H1 (cell line): ENCODE data around the gene APC2. TPM values are rescaled to one million over a fixed set of nuclear protein-coding genes. Genes with fewer than 3 reads are reported as not detected.

Experiments used
- CTCF ChIA-PET: fragments of 300-600 bp; sonication (Branson Sonifier 250); formaldehyde crosslinking; loops from one replicate; lab custom pipeline; 2021; ENCODE audit not compliant: partially characterized antibody; lab: Charles Lee
- POLR2A ChIA-PET: fragments of 300-600 bp; sonication (Branson Sonifier 250); formaldehyde crosslinking; loops from one replicate; lab custom pipeline; 2021; ENCODE audit warnings: inconsistent platforms; ENCODE audit not compliant: partially characterized antibody; lab: Charles Lee
- DNase-seq, 2 experiments: peaks; one replicate each; pipeline versions ENCODE4 v3.0.0 to v3.0.0-alpha.2; 2010 to 2022; ENCODE audit warnings: low spot score in 2 of 2, low read depth in 1 of 2, mixed read lengths in 1 of 2
- FAIRE-seq: peaks from 2 replicates; lab custom pipeline; 2011; peaks lifted over from hg19 to GRCh38; lab: Jason Lieb, UNC
- H2AFZ ChIP-seq: 2 replicates; pipeline ENCODE4 v1.8.1; 2012; ENCODE audit warnings: low read length, inconsistent platforms
- H2AK5ac ChIP-seq: 2 replicates; pipeline ENCODE4 v1.6.1; 2013; ENCODE audit warnings: low read depth, low read length
- H2BK120ac ChIP-seq: replicated peaks from 2 replicates; pipeline ENCODE3; 2013; ENCODE audit warnings: low read depth, low read length, inconsistent platforms
- H2BK12ac ChIP-seq: 2 replicates; pipeline ENCODE4 v1.6.1; 2013; ENCODE audit warnings: low read depth, low read length
- H2BK15ac ChIP-seq: 2 replicates; pipeline ENCODE4 v1.6.1; 2013; ENCODE audit warnings: low read length
- H2BK20ac ChIP-seq: 2 replicates; pipeline ENCODE4 v1.6.1; 2013; ENCODE audit warnings: low read length
- H2BK5ac ChIP-seq: 2 replicates; pipeline ENCODE4 v1.6.1; 2013; ENCODE audit warnings: low read depth, low read length
- H3K14ac ChIP-seq: 2 replicates; pipeline ENCODE4 v1.6.1; 2013; ENCODE audit warnings: inconsistent platforms; ENCODE audit not compliant: insufficient read length
- H3K18ac ChIP-seq: 2 replicates; pipeline ENCODE4 v1.6.1; 2013; ENCODE audit warnings: low read length; ENCODE audit errors: extremely low read depth
- H3K23ac ChIP-seq: 2 replicates; pipeline ENCODE4 v1.6.1; 2013; ENCODE audit warnings: inconsistent platforms; ENCODE audit not compliant: insufficient read length
- H3K23me2 ChIP-seq: 2 replicates; pipeline ENCODE4 v1.6.1; 2013; ENCODE audit warnings: low read depth, low read length
- H3K27ac ChIP-seq: 2 replicates; pipeline ENCODE4 v1.6.1; 2011; ENCODE audit warnings: low read depth, low read length, inconsistent platforms
- H3K27me3 ChIP-seq, 4 experiments: replicated peaks in 1 of 4; 1 replicate in 1 of 4; 2 replicates in 3 of 4; pipeline versions ENCODE4 v1.6.1 to v1.8.1; 2011 to 2013; ENCODE audit warnings: low read length in 3 of 4, mild to moderate bottlenecking in 3 of 4, inconsistent platforms in 2 of 4, mixed read lengths in 2 of 4, moderate library complexity in 1 of 4; ENCODE audit not compliant: control insufficient read depth in 3 of 4, insufficient read depth in 3 of 4; ENCODE audit errors: extremely low read depth in 1 of 4
- H3K36me3 ChIP-seq, 4 experiments: 2 replicates each; pipeline versions ENCODE4 v1.6.1 to v1.8.1; 2011 to 2013; ENCODE audit warnings: mild to moderate bottlenecking in 4 of 4, low read length in 3 of 4, moderate library complexity in 2 of 4, control low read depth in 1 of 4, inconsistent platforms in 1 of 4; ENCODE audit not compliant: insufficient read depth in 4 of 4, control insufficient read depth in 2 of 4
- H3K4ac ChIP-seq: replicated peaks from 2 replicates; pipeline ENCODE3; 2013; ENCODE audit warnings: low read length, low read depth, mixed read lengths, inconsistent platforms; ENCODE audit not compliant: insufficient read length
- H3K4me1 ChIP-seq, 4 experiments: replicated peaks in 1 of 4; 1 replicate in 1 of 4; 2 replicates in 3 of 4; pipeline versions ENCODE4 v1.6.1 to v1.8.1; 2011 to 2013; ENCODE audit warnings: low read length in 3 of 4, inconsistent platforms in 2 of 4, mixed read lengths in 1 of 4; ENCODE audit not compliant: insufficient read depth in 4 of 4, control insufficient read depth in 3 of 4
- H3K4me2 ChIP-seq, 2 experiments: 2 replicates each; pipeline versions ENCODE4 v1.6.1 to v1.8.1; 2011 to 2013; ENCODE audit warnings: low read depth in 2 of 2, low read length in 2 of 2, control low read depth in 1 of 2, inconsistent platforms in 1 of 2, mild to moderate bottlenecking in 1 of 2; ENCODE audit not compliant: insufficient read depth in 1 of 2
- H3K4me3 ChIP-seq, 4 experiments: fragments of 200-600, 300-600 bp in 1 of 4; sonication (generic), shearing (Covaris generic), sonication (Bioruptor Twin) in 1 of 4; 2 replicates each; pipeline versions ENCODE4 v1.5.1 to v1.8.1; 2011 to 2016; ENCODE audit warnings: low read length in 4 of 4, low read depth in 3 of 4, control low read depth in 2 of 4, inconsistent platforms in 2 of 4, mild to moderate bottlenecking in 2 of 4, mixed read lengths in 1 of 4, moderate library complexity in 1 of 4; ENCODE audit not compliant: insufficient read depth in 2 of 4; ENCODE audit errors: extremely low read depth in 1 of 4
- H3K56ac ChIP-seq: replicated peaks from 2 replicates; pipeline ENCODE3; 2013; ENCODE audit warnings: low read depth, mild to moderate bottlenecking, mixed read lengths, low read length, inconsistent platforms; ENCODE audit not compliant: insufficient read length
- H3K79me1 ChIP-seq: 2 replicates; pipeline ENCODE4 v1.6.1; 2013; ENCODE audit warnings: low read depth, low read length, control low read depth
- H3K79me2 ChIP-seq, 2 experiments: 2 replicates each; pipeline versions ENCODE4 v1.6.1 to v1.8.1; 2012 to 2013; ENCODE audit warnings: low read length in 2 of 2, mild to moderate bottlenecking in 2 of 2, inconsistent platforms in 1 of 2; ENCODE audit not compliant: insufficient read depth in 2 of 2, control insufficient read depth in 1 of 2
- H3K9ac ChIP-seq, 4 experiments: replicated peaks in 1 of 4; 1 replicate in 1 of 4; 2 replicates in 3 of 4; pipeline versions ENCODE4 v1.6.1 to v1.8.1; 2011 to 2013; ENCODE audit warnings: low read depth in 3 of 4, low read length in 3 of 4, control low read depth in 2 of 4, mild to moderate bottlenecking in 2 of 4, moderate library complexity in 2 of 4, inconsistent platforms in 1 of 4; ENCODE audit errors: extremely low read depth in 1 of 4
- H3K9me3 ChIP-seq, 2 experiments: 2 replicates each; pipeline versions ENCODE4 v1.6.1 to v1.8.1; 2012 to 2013; ENCODE audit warnings: mild to moderate bottlenecking in 2 of 2, moderate library complexity in 2 of 2, control low read depth in 1 of 2, inconsistent platforms in 1 of 2, low read depth in 1 of 2, low read length in 1 of 2, mixed read lengths in 1 of 2; ENCODE audit not compliant: insufficient read depth in 2 of 2
- H4K20me1 ChIP-seq, 2 experiments: replicated peaks in 1 of 2; 2 replicates each; pipeline versions ENCODE3 to v1.8.1; 2011 to 2013; ENCODE audit warnings: inconsistent platforms in 2 of 2, low read length in 2 of 2, mild to moderate bottlenecking in 1 of 2; ENCODE audit not compliant: insufficient read depth in 2 of 2, control insufficient read depth in 1 of 2
- H4K5ac ChIP-seq: 2 replicates; pipeline ENCODE4 v1.6.1; 2013; ENCODE audit warnings: low read length, low read depth, mixed read lengths, inconsistent platforms; ENCODE audit not compliant: insufficient read length
- H4K8ac ChIP-seq: 2 replicates; pipeline ENCODE4 v1.8.0; 2013; ENCODE audit warnings: mild to moderate bottlenecking, moderate library complexity, low read length, inconsistent platforms; ENCODE audit not compliant: insufficient read depth; ENCODE audit errors: extremely low read depth
- H4K91ac ChIP-seq: replicated peaks from 2 replicates; pipeline ENCODE3; 2013; ENCODE audit warnings: low read length, mixed read lengths, inconsistent platforms; ENCODE audit not compliant: insufficient read length
- RBBP5 ChIP-seq: IDR thresholded peaks from 2 replicates; pipeline ENCODE4 v1.7.1; 2012; ENCODE audit warnings: low read depth, mild to moderate bottlenecking, inconsistent platforms, low read length, moderate library complexity, borderline replicate concordance
- WGBS, 2 experiments: shearing (Covaris generic) in 1 of 2; methylation state at CpG; one replicate each; pipeline versions ENCODE4 v1.1.6 to v1.1.7; 2013 to 2015; ENCODE audit warnings: low lambda C conversion rate in 2 of 2, mixed read lengths in 2 of 2, inconsistent platforms in 1 of 2, low coverage in 1 of 2, missing lambda C conversion rate in 1 of 2; ENCODE audit not compliant: insufficient replicate concordance in 2 of 2, insufficient coverage in 1 of 2, insufficient read length in 1 of 2; ENCODE audit errors: extremely low coverage in 1 of 2, missing lambda C conversion rate in 1 of 2; 5-methylcytosine and 5-hydroxymethylcytosine counted together
- polyA plus RNA-seq, 7 experiments: library from polyadenylated mRNA; depleted of rRNA in 3 of 7; stranded (reverse) in 5 of 7; unstranded in 2 of 7; fragments of >200 nt in 5 of 7; fragments of 200-250 nt in 2 of 7; gene quantifications; 1 replicate in 5 of 7; 2 replicates in 1 of 7; 4 replicates in 1 of 7; pipeline versions ENCODE4 v1.2.1 to v1.2.3, GENCODE V29; 2011 to 2013; ENCODE audit warnings: missing spikeins in 2 of 7, mixed read lengths in 2 of 7
- total RNA-seq: library from RNA; stranded (reverse); fragmentation: NEBNext Ultra II Directional; extraction: Animal tissue kit (Norgen Biotek cat#: 25700); gene quantifications from 2 replicates; pipeline ENCODE4 v1.2.1, GENCODE V29; 2021

APC2 gene
- total and polyA plus RNA-seq, 2 of the 8 experiments (the other 6 are each of a cell fraction or from before 2014, with no cell fraction given): 1.3 to 4.1 TPM

- peaks cover 9 to 10% of the 10 kb centered on the region in 2 experiments for H4K20me1 ChIP-seq
Measured at GRCh38 chr19:1455002-1455335, 5.0 kb downstream of the APC2 start.

More at GRCh38 chr19:1455002-1455335, 5.0 kb downstream of the APC2 start:
- Histone ChIP-seq H3K79me1 (no peaks in the 10 kb centered on the region; the same call in 1 of the 2 replicates), H4K5ac (no peak overlapping the region), H3K4me1 (peaks cover 0 to 35% (median 29%) of the 10 kb centered on the region in 4 experiments; a peak in 6 of 7 replicates), H3K56ac (no peak overlapping the region), H2AK5ac (no peak overlapping the region), H3K14ac (no peak overlapping the region), H3K18ac (no peak overlapping the region; the same call in 1 of the 2 replicates), H2BK120ac (no peak overlapping the region), H3K27me3 (peaks cover 10 to 31% (median 25%) of the 10 kb centered on the region in 4 experiments), H4K8ac (peak overlapping the region; percentile 62), H3K23me2 (peaks cover 3% of the 10 kb centered on the region; the same call in 1 of the 2 replicates), H2BK20ac (no peak overlapping the region), H3K4me3 (peak overlapping the region in 2 of 4 experiments; percentile 1 to 54; a peak in 3 of 8 replicates), H2AFZ (no peak overlapping the region), H3K79me2 (no peaks in the 10 kb centered on the region), H3K9ac (no peak overlapping the region), H3K36me3 (no peaks in the 10 kb centered on the region; a peak in 2 of 8 replicates), H3K9me3 (no peaks in the 10 kb centered on the region), H3K4me2 (peak overlapping the region; percentile 33 to 60), H2BK5ac (no peak overlapping the region), H2BK12ac (peak overlapping the region; percentile 50; the same call in 1 of the 2 replicates), H2BK15ac (no peak overlapping the region), H3K27ac (no peak overlapping the region), H3K23ac (no peak overlapping the region), H4K91ac (no peak overlapping the region), H3K4ac (no peak overlapping the region)
- WGBS, 2 experiments: 47% methylated on average over 22 of the region's 22 CpGs; no CpG with 5 or more reads in 1 of the 2 experiments
- CTCF ChIA-PET: interaction anchor here (0.6 to 6.9 kb wide), 9 partner anchors 12 to 412 kb away, joined by 3 to 54 read pairs (median 5); no protein-coding TSS in a partner anchor
- TF ChIP-seq RBBP5: no peak
- POLR2A ChIA-PET: interaction anchor here (1.1 to 9.4 kb wide), 6 partner anchors 12 to 41 kb away, joined by 4 to 109 read pairs (median 20); no protein-coding TSS in a partner anchor
- FAIRE-seq (no peak), DNase-seq (no peak)
